Panc1 (cell line): ENCODE results near the gene PTPRZ1. TPM values are rescaled to one million over a fixed set of nuclear protein-coding genes. Genes with fewer than 3 reads are reported as not detected.

Source experiments
- ATAC-seq: fragments of 200-7000 bp; cut with Tn5 transposase; 2 replicates; pipeline ENCODE4 v1.9.1; 2020; ENCODE audit warnings: mild to moderate bottlenecking, moderate library complexity
- BruUV-seq: library from RNA; stranded (reverse); fragments of 400-500 nt; replicated peaks from 2 replicates; lab custom pipeline; 2021; lab: Mats Ljungman, UMichigan
- CTCF ChIA-PET: fragments of 300-600 bp; sonication (Branson Sonifier 250); formaldehyde crosslinking; loops from one replicate; lab custom pipeline; 2022; ENCODE audit warnings: antibody characterized with exemption; lab: Charles Lee
- POLR2A ChIA-PET: fragments of 300-600 bp; sonication (Branson Sonifier 250); formaldehyde crosslinking; loops from one replicate; lab custom pipeline; 2022; ENCODE audit warnings: antibody characterized with exemption; lab: Charles Lee
- DNase-seq: peaks from one replicate; pipeline ENCODE4 v3.0.0-alpha.2; 2010; ENCODE audit warnings: low read depth, low spot score
- H3K27ac ChIP-seq: 2 replicates; pipeline ENCODE4 v1.5.1; 2011; ENCODE audit warnings: mild to moderate bottlenecking, low read length, inconsistent platforms
- H3K27me3 ChIP-seq: fragments of 200-500 bp; sonication (Bioruptor generic); 2 replicates; pipeline ENCODE4 v1.6.0; 2014; ENCODE audit warnings: low read length, inconsistent platforms; ENCODE audit not compliant: control insufficient read depth, insufficient read depth
- H3K36me3 ChIP-seq: fragments of 200-500 bp; sonication (Bioruptor generic); 2 replicates; pipeline ENCODE4 v1.5.1; 2014; ENCODE audit warnings: inconsistent platforms, mild to moderate bottlenecking, low read length, moderate library complexity; ENCODE audit not compliant: control insufficient read depth, insufficient read depth
- H3K4me1 ChIP-seq: 2 replicates; pipeline ENCODE4 v1.5.1; 2011; ENCODE audit warnings: inconsistent platforms, mild to moderate bottlenecking, low read length, moderate library complexity; ENCODE audit not compliant: control insufficient read depth, insufficient read depth
- H3K4me3 ChIP-seq, 2 experiments: 2 replicates each; pipeline ENCODE4 v1.5.1; 2011 to 2012; ENCODE audit warnings: low read depth in 2 of 2, low read length in 2 of 2, mild to moderate bottlenecking in 2 of 2, inconsistent platforms in 1 of 2, moderate library complexity in 1 of 2
- H3K9me3 ChIP-seq: fragments of 200-500 bp; sonication (Bioruptor generic); 2 replicates; pipeline ENCODE4 v1.5.1; 2014; ENCODE audit warnings: low read depth, mild to moderate bottlenecking, inconsistent platforms, low read length, moderate library complexity; ENCODE audit not compliant: control insufficient read depth, insufficient read depth
- POLR2AphosphoS5 ChIP-seq: IDR thresholded peaks from 2 replicates; pipeline ENCODE4 v1.6.1; 2012; ENCODE audit warnings: mild to moderate bottlenecking, low read depth, low read length, moderate library complexity
- SIN3A ChIP-seq: IDR thresholded peaks from 2 replicates; pipeline ENCODE4 v1.6.1; 2012; ENCODE audit warnings: low read depth, mild to moderate bottlenecking, low read length, moderate library complexity, borderline replicate concordance; ENCODE audit not compliant: insufficient read depth
- TCF7L2 ChIP-seq: IDR thresholded peaks from 2 replicates; pipeline ENCODE4 v1.6.1; 2011; ENCODE audit warnings: mild to moderate bottlenecking, low read depth, low read length, inconsistent platforms
- in situ Hi-C: cut with HindIII; loops from 2 replicates; pipeline ENCODE4 v1.10.0; 2016; ENCODE audit warnings: low sequenced_read_pairs, low pct_unique_long_range_greater_than_20kb
- intact Hi-C: fragments of 100-400 bp; cut with micrococcal nuclease; formaldehyde crosslinking; loops from one replicate; pipeline ENCODE4 v1.10.0; 2022; ENCODE audit not compliant: unreplicated experiment
- total RNA-seq: library from RNA; stranded (reverse); gene quantifications from one replicate; pipeline ENCODE4 v1.2.1, GENCODE V29; 2021; ENCODE audit not compliant: unreplicated experiment
- TF ChIP-seq, protein P1 (sequence below), 2 experiments: IDR thresholded peaks; 2 replicates each; pipeline ENCODE4 v1.6.1; 2011 to 2012; ENCODE audit warnings: low read depth in 2 of 2, control low read depth in 1 of 2, low read length in 1 of 2, mild to moderate bottlenecking in 1 of 2, moderate library complexity in 1 of 2; ENCODE audit not compliant: insufficient read depth in 1 of 2
- TF ChIP-seq, protein P2 (sequence below): fragments of 450-650 bp; IDR thresholded peaks from 2 replicates; pipeline ENCODE4 v1.5.1; 2017; ENCODE audit warnings: mild to moderate bottlenecking

Gene PTPRZ1
- total RNA-seq, 1 experiment from 2014 or later = 0.05 TPM

GRCh38 chr7:122067077-122067476, 194.1 kb downstream of the PTPRZ1 start:
- Histone ChIP-seq H3K36me3 (no peaks in the 10 kb centered on the region), H3K4me1 (no peaks in the 10 kb centered on the region), H3K27ac (no peak overlapping the region), H3K9me3 (no peaks in the 10 kb centered on the region), H3K27me3 (no peaks in the 10 kb centered on the region), H3K4me3 (no peak overlapping the region)
- ATAC-seq (no peak), DNase-seq (no peak)
- ChIA-PET CTCF (no interaction called here), POLR2A (no interaction called here)
- no TSS peak for BruUV-seq
- intact Hi-C loops (no loop called here), in situ Hi-C loops (no loop called here)
- TF ChIP-seq SIN3A (no peak), POLR2AphosphoS5 (no peak), TCF7L2 (no peak)
- TF ChIP-seq, protein P1, sequence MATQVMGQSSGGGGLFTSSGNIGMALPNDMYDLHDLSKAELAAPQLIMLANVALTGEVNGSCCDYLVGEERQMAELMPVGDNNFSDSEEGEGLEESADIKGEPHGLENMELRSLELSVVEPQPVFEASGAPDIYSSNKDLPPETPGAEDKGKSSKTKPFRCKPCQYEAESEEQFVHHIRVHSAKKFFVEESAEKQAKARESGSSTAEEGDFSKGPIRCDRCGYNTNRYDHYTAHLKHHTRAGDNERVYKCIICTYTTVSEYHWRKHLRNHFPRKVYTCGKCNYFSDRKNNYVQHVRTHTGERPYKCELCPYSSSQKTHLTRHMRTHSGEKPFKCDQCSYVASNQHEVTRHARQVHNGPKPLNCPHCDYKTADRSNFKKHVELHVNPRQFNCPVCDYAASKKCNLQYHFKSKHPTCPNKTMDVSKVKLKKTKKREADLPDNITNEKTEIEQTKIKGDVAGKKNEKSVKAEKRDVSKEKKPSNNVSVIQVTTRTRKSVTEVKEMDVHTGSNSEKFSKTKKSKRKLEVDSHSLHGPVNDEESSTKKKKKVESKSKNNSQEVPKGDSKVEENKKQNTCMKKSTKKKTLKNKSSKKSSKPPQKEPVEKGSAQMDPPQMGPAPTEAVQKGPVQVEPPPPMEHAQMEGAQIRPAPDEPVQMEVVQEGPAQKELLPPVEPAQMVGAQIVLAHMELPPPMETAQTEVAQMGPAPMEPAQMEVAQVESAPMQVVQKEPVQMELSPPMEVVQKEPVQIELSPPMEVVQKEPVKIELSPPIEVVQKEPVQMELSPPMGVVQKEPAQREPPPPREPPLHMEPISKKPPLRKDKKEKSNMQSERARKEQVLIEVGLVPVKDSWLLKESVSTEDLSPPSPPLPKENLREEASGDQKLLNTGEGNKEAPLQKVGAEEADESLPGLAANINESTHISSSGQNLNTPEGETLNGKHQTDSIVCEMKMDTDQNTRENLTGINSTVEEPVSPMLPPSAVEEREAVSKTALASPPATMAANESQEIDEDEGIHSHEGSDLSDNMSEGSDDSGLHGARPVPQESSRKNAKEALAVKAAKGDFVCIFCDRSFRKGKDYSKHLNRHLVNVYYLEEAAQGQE (IDR thresholded peaks at IDR 0.05; ENCODE audit: insufficient read depth in 1 of 2, low read depth in 2 of 2, low read length in 1 of 2) = no peak
- TF ChIP-seq, protein P2, sequence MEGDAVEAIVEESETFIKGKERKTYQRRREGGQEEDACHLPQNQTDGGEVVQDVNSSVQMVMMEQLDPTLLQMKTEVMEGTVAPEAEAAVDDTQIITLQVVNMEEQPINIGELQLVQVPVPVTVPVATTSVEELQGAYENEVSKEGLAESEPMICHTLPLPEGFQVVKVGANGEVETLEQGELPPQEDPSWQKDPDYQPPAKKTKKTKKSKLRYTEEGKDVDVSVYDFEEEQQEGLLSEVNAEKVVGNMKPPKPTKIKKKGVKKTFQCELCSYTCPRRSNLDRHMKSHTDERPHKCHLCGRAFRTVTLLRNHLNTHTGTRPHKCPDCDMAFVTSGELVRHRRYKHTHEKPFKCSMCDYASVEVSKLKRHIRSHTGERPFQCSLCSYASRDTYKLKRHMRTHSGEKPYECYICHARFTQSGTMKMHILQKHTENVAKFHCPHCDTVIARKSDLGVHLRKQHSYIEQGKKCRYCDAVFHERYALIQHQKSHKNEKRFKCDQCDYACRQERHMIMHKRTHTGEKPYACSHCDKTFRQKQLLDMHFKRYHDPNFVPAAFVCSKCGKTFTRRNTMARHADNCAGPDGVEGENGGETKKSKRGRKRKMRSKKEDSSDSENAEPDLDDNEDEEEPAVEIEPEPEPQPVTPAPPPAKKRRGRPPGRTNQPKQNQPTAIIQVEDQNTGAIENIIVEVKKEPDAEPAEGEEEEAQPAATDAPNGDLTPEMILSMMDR = no peak

- H3K4me3 ChIP-seq = no peak overlapping the region
- no peak for ATAC-seq
- H3K27ac ChIP-seq = no peak overlapping the region
- no peaks in the 10 kb centered on the region for H3K4me1 ChIP-seq
- in situ Hi-C loops (no loop called here), intact Hi-C loops (no loop called here)
- DNase-seq = no peak
- H3K9me3 ChIP-seq = no peaks in the 10 kb centered on the region
- no peaks in the 10 kb centered on the region for H3K27me3 ChIP-seq
- CTCF ChIA-PET = no interaction called here
- TF ChIP-seq SIN3A (no peak), TCF7L2 (no peak), POLR2AphosphoS5 (no peak)
- TF ChIP-seq, protein P1 (IDR thresholded peaks at IDR 0.05; ENCODE audit: insufficient read depth in 1 of 2, low read depth in 2 of 2, low read length in 1 of 2) = no peak
- TF ChIP-seq, protein P2 = no peak
- no TSS peak for BruUV-seq
- no peaks in the 10 kb centered on the region for H3K36me3 ChIP-seq
- POLR2A ChIA-PET = no interaction called here
Observed at GRCh38 chr7:122068046-122068445, 195.1 kb downstream of the PTPRZ1 start.
